ENCODE measurements around the gene ATP1A4. TPM values are rescaled to one million over a fixed set of nuclear protein-coding genes. Genes with fewer than 3 reads are reported as not detected.

ATP1A4 gene
- total RNA-seq, 2 experiments from 2014 or later = 0.40 TPM; not detected in 1

GRCh38 chr1:160127381-160127780, 24.0 kb upstream of the ATP1A4 start:
- peaks cover 13% of the 10 kb centered on the region for H3K27me3 Mint-ChIP-seq
- no peaks in the 10 kb centered on the region for H3K9me3 Mint-ChIP-seq (ENCODE audit: low read depth)
- no peaks in the 10 kb centered on the region for H3K36me3 Mint-ChIP-seq
- ATAC-seq = no peak
- H3K4me3 Mint-ChIP-seq = no peak overlapping the region
- CTCF ChIA-PET = no interaction called here
- H3K27ac Mint-ChIP-seq = no peak overlapping the region
- H3K4me1 Mint-ChIP-seq = no peaks in the 10 kb centered on the region
- no peak for DNase-seq

- H3K9me3 Mint-ChIP-seq (ENCODE audit: low read depth) = no peaks in the 10 kb centered on the region
- no peaks in the 10 kb centered on the region for H3K4me1 Mint-ChIP-seq
- no peak for ATAC-seq
- CTCF ChIA-PET = no interaction called here
- no peak for DNase-seq
- H3K4me3 Mint-ChIP-seq = no peak overlapping the region
- no peak overlapping the region for H3K27ac Mint-ChIP-seq
- H3K27me3 Mint-ChIP-seq = peaks cover 19% of the 10 kb centered on the region
- H3K36me3 Mint-ChIP-seq = no peaks in the 10 kb centered on the region
Observed at GRCh38 chr1:160127865-160128523, 23.4 kb upstream of the ATP1A4 start.

DNA sequence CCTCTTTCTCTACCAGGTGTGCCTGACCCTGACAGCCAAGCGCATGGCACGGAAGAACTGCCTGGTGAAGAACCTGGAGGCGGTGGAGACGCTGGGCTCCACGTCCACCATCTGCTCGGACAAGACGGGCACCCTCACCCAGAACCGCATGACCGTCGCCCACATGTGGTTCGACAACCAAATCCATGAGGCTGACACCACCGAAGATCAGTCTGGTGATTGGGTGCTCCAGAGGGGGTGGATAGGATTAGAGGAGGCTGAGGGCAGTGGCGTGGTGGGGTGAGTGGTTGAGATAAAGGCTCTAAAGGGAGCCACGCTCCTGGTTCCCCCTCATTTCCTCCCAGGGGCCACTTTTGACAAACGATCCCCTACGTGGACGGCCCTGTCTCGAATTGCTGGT, 22.8 kb upstream of the ATP1A4 start:
- Mint-ChIP-seq H3K9me3 (ENCODE audit: low read depth) (no peaks in the 10 kb centered on the region), H3K27me3 (peaks cover 20% of the 10 kb centered on the region), H3K4me3 (no peak overlapping the region), H3K36me3 (no peaks in the 10 kb centered on the region), H3K4me1 (no peaks in the 10 kb centered on the region), H3K27ac (no peak overlapping the region)
- CTCF ChIA-PET = no interaction called here
- ATAC-seq (no peak), DNase-seq (no peak)

- no peak overlapping the region for H3K27ac Mint-ChIP-seq
- no peak overlapping the region for H3K4me3 Mint-ChIP-seq
- peaks cover 20% of the 10 kb centered on the region for H3K27me3 Mint-ChIP-seq
- no peak for ATAC-seq
- CTCF ChIA-PET = interaction anchor here (1.3 kb wide), 1 partner anchor 28 kb away, joined by 3 read pairs; no protein-coding TSS in a partner anchor
- H3K4me1 Mint-ChIP-seq = no peaks in the 10 kb centered on the region
- no peaks in the 10 kb centered on the region for H3K36me3 Mint-ChIP-seq
- DNase-seq = no peak
- no peaks in the 10 kb centered on the region for H3K9me3 Mint-ChIP-seq (ENCODE audit: low read depth)
Observed at GRCh38 chr1:160129046-160129445, 22.4 kb upstream of the ATP1A4 start.

DNA sequence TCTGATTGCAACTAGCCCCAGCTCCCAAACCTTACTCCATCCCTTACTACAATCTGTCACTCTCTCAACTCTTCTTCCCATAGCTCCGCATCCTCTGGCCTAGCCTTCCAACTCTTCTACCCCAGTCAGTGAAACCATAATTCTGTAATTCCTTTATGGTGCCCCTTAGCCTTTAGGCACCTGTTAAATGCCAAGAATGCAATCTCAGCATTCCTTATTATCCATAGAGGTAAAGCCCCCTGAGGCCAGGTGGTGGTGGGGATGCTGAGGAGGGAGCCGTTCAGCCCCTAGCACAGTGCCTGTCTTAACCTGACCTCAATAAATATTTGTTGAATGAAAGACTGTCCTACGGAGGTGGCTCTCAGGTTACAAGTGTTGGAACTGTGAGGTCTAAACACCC, 21.8 kb upstream of the ATP1A4 start:
- CTCF ChIA-PET = interaction anchor here (1.3 kb wide), 1 partner anchor 29 kb away, joined by 3 read pairs; no protein-coding TSS in a partner anchor
- H3K27me3 Mint-ChIP-seq = peaks cover 20% of the 10 kb centered on the region
- H3K4me3 Mint-ChIP-seq = no peak overlapping the region
- no peak overlapping the region for H3K27ac Mint-ChIP-seq
- H3K9me3 Mint-ChIP-seq (ENCODE audit: low read depth) = no peaks in the 10 kb centered on the region
- DNase-seq (no peak), ATAC-seq (no peak)
- no peaks in the 10 kb centered on the region for H3K36me3 Mint-ChIP-seq
- H3K4me1 Mint-ChIP-seq = no peaks in the 10 kb centered on the region

GRCh38 chr1:160129966-160130365, 21.4 kb upstream of the ATP1A4 start:
- no peak overlapping the region for H3K4me3 Mint-ChIP-seq
- no peak for ATAC-seq
- CTCF ChIA-PET = interaction anchor here (0.8 to 1.3 kb wide), 2 partner anchors 29 to 63 kb away, joined by 3 read pairs; no protein-coding TSS in a partner anchor
- H3K36me3 Mint-ChIP-seq = no peaks in the 10 kb centered on the region
- no peaks in the 10 kb centered on the region for H3K4me1 Mint-ChIP-seq
- DNase-seq = no peak
- no peak overlapping the region for H3K27ac Mint-ChIP-seq
- no peaks in the 10 kb centered on the region for H3K9me3 Mint-ChIP-seq (ENCODE audit: low read depth)
- peaks cover 20% of the 10 kb centered on the region for H3K27me3 Mint-ChIP-seq

DNA sequence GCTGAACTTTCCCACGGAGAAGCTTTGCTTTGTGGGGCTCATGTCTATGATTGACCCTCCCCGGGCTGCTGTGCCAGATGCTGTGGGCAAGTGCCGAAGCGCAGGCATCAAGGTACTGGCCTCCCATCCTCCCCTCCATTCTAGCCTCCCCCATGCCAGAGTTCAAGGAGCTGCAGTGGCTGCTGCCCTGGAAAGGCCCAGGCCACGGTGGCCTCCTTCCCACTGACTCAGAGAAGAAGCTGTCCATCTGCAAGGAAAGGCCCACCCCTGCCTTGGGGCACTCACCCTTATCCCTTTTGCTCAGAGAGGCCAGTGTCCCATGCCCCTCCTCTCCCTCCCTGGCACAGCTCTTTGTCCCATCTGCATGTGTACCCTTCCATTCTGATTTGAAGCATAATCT, 20.9 kb upstream of the ATP1A4 start:
- no peak overlapping the region for H3K4me3 Mint-ChIP-seq
- H3K27ac Mint-ChIP-seq = no peak overlapping the region
- no peak for ATAC-seq
- no peaks in the 10 kb centered on the region for H3K4me1 Mint-ChIP-seq
- no peaks in the 10 kb centered on the region for H3K36me3 Mint-ChIP-seq
- no peak for DNase-seq
- peaks cover 20% of the 10 kb centered on the region for H3K27me3 Mint-ChIP-seq
- no peaks in the 10 kb centered on the region for H3K9me3 Mint-ChIP-seq (ENCODE audit: low read depth)
- CTCF ChIA-PET = interaction anchor here (0.8 kb wide), 1 partner anchor 63 kb away, joined by 3 read pairs; no protein-coding TSS in a partner anchor

DNA sequence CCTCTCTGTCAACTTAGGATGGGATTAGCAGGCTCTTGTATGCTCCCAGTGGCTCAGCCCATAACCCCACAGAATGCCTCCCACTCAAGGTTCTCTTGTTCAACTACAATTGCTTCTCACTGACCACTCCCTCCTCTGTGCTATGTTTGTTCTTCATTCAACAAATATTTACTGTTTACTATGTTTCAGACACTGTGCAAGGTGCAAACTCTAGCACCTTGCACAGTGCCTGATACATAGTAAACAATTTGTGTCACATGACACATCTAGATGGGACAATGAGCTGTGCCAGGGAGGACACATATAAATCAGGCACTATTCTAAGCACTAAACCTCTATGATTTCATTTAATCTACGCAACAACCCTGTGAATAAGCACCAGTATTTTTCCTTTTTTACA, 20.5 kb upstream of the ATP1A4 start:
- CTCF ChIA-PET = interaction anchor here (0.6 to 0.8 kb wide), 2 partner anchors 62 to 242 kb away, joined by 3 read pairs; no protein-coding TSS in a partner anchor
- Mint-ChIP-seq H3K4me1 (no peaks in the 10 kb centered on the region), H3K36me3 (no peaks in the 10 kb centered on the region), H3K27me3 (peaks cover 20% of the 10 kb centered on the region), H3K27ac (no peak overlapping the region), H3K4me3 (no peak overlapping the region), H3K9me3 (ENCODE audit: low read depth) (no peaks in the 10 kb centered on the region)
- no peak for ATAC-seq
- DNase-seq = no peak

DNA sequence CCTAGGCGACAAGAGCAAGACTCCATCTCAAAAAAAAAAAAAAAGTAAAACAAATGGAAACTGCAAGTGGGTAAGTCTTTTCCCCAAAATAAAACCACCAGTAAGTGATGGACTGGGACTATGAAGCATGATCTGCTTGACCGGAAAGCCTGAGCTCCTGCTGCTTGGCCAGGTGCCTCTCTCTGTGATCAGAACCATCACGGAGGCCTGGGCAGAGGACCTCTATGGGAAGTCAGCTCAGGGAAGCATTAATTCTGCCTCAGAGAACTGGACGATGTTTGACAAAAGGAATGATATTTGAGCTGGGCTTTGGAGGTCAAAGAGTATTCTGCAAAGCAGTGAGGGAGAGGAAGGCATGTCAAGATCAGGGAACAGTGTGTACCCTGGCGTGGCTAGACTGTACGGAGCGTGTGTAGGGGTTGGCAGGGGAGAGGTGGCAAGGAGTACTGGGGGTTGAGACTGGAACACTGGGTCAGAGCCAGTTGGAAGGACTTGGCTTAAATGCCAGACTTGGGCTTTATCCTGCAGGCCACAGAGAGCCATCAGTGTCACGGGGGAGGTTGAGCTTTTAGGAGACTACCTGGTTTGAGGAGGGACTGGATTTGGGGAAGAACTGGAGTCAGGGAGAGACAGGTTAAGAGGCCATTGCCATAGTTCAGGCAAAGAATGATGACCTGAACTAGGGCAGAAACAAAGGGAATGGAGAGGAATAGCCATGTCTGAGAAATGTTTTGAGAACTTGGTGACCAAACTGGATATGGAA, 19.4 kb upstream of the ATP1A4 start:
- Mint-ChIP-seq H3K27ac (no peak overlapping the region), H3K36me3 (no peaks in the 10 kb centered on the region), H3K4me3 (no peak overlapping the region), H3K9me3 (ENCODE audit: low read depth) (no peaks in the 10 kb centered on the region), H3K4me1 (no peaks in the 10 kb centered on the region), H3K27me3 (peaks cover 20% of the 10 kb centered on the region)
- no peak for DNase-seq
- CTCF ChIA-PET = interaction anchor here (0.6 kb wide), 2 partner anchors 124 to 241 kb away, joined by 3 read pairs; no protein-coding TSS in a partner anchor
- no peak for ATAC-seq

- no peak overlapping the region for H3K27ac Mint-ChIP-seq
- no peak for ATAC-seq
- no peaks in the 10 kb centered on the region for H3K9me3 Mint-ChIP-seq (ENCODE audit: low read depth)
- peaks cover 20% of the 10 kb centered on the region for H3K27me3 Mint-ChIP-seq
- CTCF ChIA-PET = no interaction called here
- no peak for DNase-seq
- no peaks in the 10 kb centered on the region for H3K36me3 Mint-ChIP-seq
- H3K4me1 Mint-ChIP-seq = no peaks in the 10 kb centered on the region
- no peak overlapping the region for H3K4me3 Mint-ChIP-seq
Observed at GRCh38 chr1:160133990-160134770, 17.2 kb upstream of the ATP1A4 start.

GRCh38 chr1:160134791-160135572, 16.4 kb upstream of the ATP1A4 start:
- no peaks in the 10 kb centered on the region for H3K9me3 Mint-ChIP-seq (ENCODE audit: low read depth)
- H3K27me3 Mint-ChIP-seq = peaks cover 23% of the 10 kb centered on the region
- no peaks in the 10 kb centered on the region for H3K36me3 Mint-ChIP-seq
- DNase-seq (no peak), ATAC-seq (no peak)
- no peak overlapping the region for H3K27ac Mint-ChIP-seq
- no peaks in the 10 kb centered on the region for H3K4me1 Mint-ChIP-seq
- H3K4me3 Mint-ChIP-seq = no peak overlapping the region
- CTCF ChIA-PET = no interaction called here

GRCh38 chr1:160136121-160136925, 15.1 kb upstream of the ATP1A4 start:
- H3K27me3 Mint-ChIP-seq = peaks cover 22% of the 10 kb centered on the region
- DNase-seq = no peak
- no peaks in the 10 kb centered on the region for H3K4me1 Mint-ChIP-seq

More at GRCh38 chr1:160136121-160136925, 15.1 kb upstream of the ATP1A4 start:
- H3K36me3 Mint-ChIP-seq = no peaks in the 10 kb centered on the region
- H3K4me3 Mint-ChIP-seq = no peak overlapping the region
- H3K27ac Mint-ChIP-seq = no peak overlapping the region
- ATAC-seq = no peak
- H3K9me3 Mint-ChIP-seq (ENCODE audit: low read depth) = no peaks in the 10 kb centered on the region
- CTCF ChIA-PET = no interaction called here
